CD14-positive monocyte (primary cell): ENCODE measurements around the gene ZNF415. TPM values are rescaled to one million over a fixed set of nuclear protein-coding genes. Genes with fewer than 3 reads are reported as not detected.

ENCODE experiments used
- DNase-seq, 3 donors: peaks; one replicate each; pipeline ENCODE4 v3.0.0-alpha.2; 2011 to 2022
- H2AFZ ChIP-seq: 2 replicates; pipeline ENCODE4 v1.6.0; 2012; ENCODE audit warnings: mild to moderate bottlenecking, low read depth, low read length, inconsistent platforms; ENCODE audit not compliant: insufficient read depth, poor library complexity, severe bottlenecking
- H3K27ac ChIP-seq, 2 donors: 1 replicate in 1 of 2; 2 replicates in 1 of 2; pipeline ENCODE4 v1.5.1; 2012 to 2013; ENCODE audit warnings: low read length in 2 of 2, control low read depth in 1 of 2, inconsistent platforms in 1 of 2, low read depth in 1 of 2, mild to moderate bottlenecking in 1 of 2
- H3K27me3 ChIP-seq, 2 donors: one replicate each; pipeline versions ENCODE4 v1.6.0 to v1.6.1; 2011 to 2013; ENCODE audit warnings: low read length in 2 of 2; ENCODE audit not compliant: control insufficient read depth in 2 of 2, insufficient read depth in 2 of 2
- H3K36me3 ChIP-seq, 2 donors: replicated peaks in 1 of 2; 1 replicate in 1 of 2; 2 replicates in 1 of 2; pipeline versions ENCODE4 v1.5.1 to v1.6.1; 2012 to 2013; ENCODE audit warnings: low read length in 2 of 2, control low read depth in 1 of 2, inconsistent platforms in 1 of 2, mild to moderate bottlenecking in 1 of 2; ENCODE audit not compliant: insufficient read depth in 2 of 2, control insufficient read depth in 1 of 2
- H3K4me1 ChIP-seq, 2 donors: 1 replicate in 1 of 2; 2 replicates in 1 of 2; pipeline versions ENCODE4 v1.5.1 to v1.6.1; 2012 to 2013; ENCODE audit warnings: low read length in 2 of 2, control low read depth in 1 of 2, inconsistent platforms in 1 of 2, mild to moderate bottlenecking in 1 of 2, moderate library complexity in 1 of 2; ENCODE audit not compliant: insufficient read depth in 2 of 2, control insufficient read depth in 1 of 2
- H3K4me2 ChIP-seq: replicated peaks from 2 replicates; pipeline ENCODE3; 2012; ENCODE audit warnings: low read length, moderate library complexity, mild to moderate bottlenecking; ENCODE audit not compliant: poor library complexity, severe bottlenecking; ENCODE audit errors: extremely low read depth
- H3K4me3 ChIP-seq, 3 experiments: fragments of 200-600 bp in 1 of 3; sonication (generic) in 1 of 3; replicated peaks in 1 of 3; 1 replicate in 2 of 3; 2 replicates in 1 of 3; pipeline ENCODE4 v1.5.1; 2011 to 2013; ENCODE audit warnings: low read length in 3 of 3, mild to moderate bottlenecking in 3 of 3, control low read depth in 2 of 3, low read depth in 2 of 3, inconsistent platforms in 1 of 3, moderate library complexity in 1 of 3
- H3K79me2 ChIP-seq: 2 replicates; pipeline ENCODE4 v1.6.0; 2012; ENCODE audit warnings: mild to moderate bottlenecking, control low read depth, inconsistent platforms, low read length, moderate library complexity; ENCODE audit not compliant: insufficient read depth
- H3K9ac ChIP-seq: 2 replicates; pipeline ENCODE4 v1.6.0; 2017; ENCODE audit warnings: low read length, mild to moderate bottlenecking; ENCODE audit not compliant: insufficient read depth, poor library complexity, severe bottlenecking
- H3K9me3 ChIP-seq, 2 donors: replicated peaks in 1 of 2; 1 replicate in 1 of 2; 2 replicates in 1 of 2; pipeline versions ENCODE4 v1.5.1 to v1.6.1; 2012 to 2013; ENCODE audit warnings: low read length in 2 of 2, control low read depth in 1 of 2; ENCODE audit not compliant: control insufficient read depth in 1 of 2, insufficient read depth in 1 of 2
- H4K20me1 ChIP-seq: 2 replicates; pipeline ENCODE4 v1.6.0; 2012; ENCODE audit warnings: mild to moderate bottlenecking, low read length, control low read depth, moderate library complexity; ENCODE audit not compliant: insufficient read depth
- H3K27ac Mint-ChIP-seq, 7 donors: one replicate each; pipeline ENCODE4 v1.8.0; 2020; ENCODE audit warnings: mild to moderate bottlenecking in 7 of 7, mixed read lengths in 7 of 7, moderate library complexity in 6 of 7, inconsistent platforms in 2 of 7
- H3K27me3 Mint-ChIP-seq, 3 donors: one replicate each; pipeline ENCODE4 v1.8.0; 2021 to 2022; ENCODE audit warnings: low read depth in 3 of 3, mild to moderate bottlenecking in 3 of 3, mixed read lengths in 3 of 3, moderate library complexity in 3 of 3, inconsistent platforms in 1 of 3
- H3K36me3 Mint-ChIP-seq, 2 donors: one replicate each; pipeline ENCODE4 v1.8.0; 2020; ENCODE audit warnings: mixed read lengths in 2 of 2, inconsistent platforms in 1 of 2, mild to moderate bottlenecking in 1 of 2
- H3K4me1 Mint-ChIP-seq: one replicate; pipeline ENCODE4 v1.8.0; 2020; ENCODE audit warnings: mild to moderate bottlenecking, mixed read lengths
- H3K4me3 Mint-ChIP-seq, 2 donors: one replicate each; pipeline ENCODE4 v1.8.0; 2020; ENCODE audit warnings: mild to moderate bottlenecking in 2 of 2, mixed read lengths in 2 of 2, moderate library complexity in 1 of 2
- H3K9me3 Mint-ChIP-seq, 7 donors: one replicate each; pipeline ENCODE4 v1.8.0; 2020 to 2022; ENCODE audit warnings: mixed read lengths in 7 of 7, mild to moderate bottlenecking in 6 of 7, moderate library complexity in 6 of 7, inconsistent platforms in 2 of 7
- WGBS: methylation state at CpG from one replicate; pipeline ENCODE4 v1.1.5; 2013; ENCODE audit warnings: missing lambda C conversion rate; ENCODE audit not compliant: insufficient coverage; 5-methylcytosine and 5-hydroxymethylcytosine counted together
- intact Hi-C, 2 donors: fragments of 100-400 bp; cut with micrococcal nuclease; formaldehyde crosslinking; loops; one replicate each; pipeline versions ENCODE4 v1.15.0 to v1.15.1; 2023
- polyA plus RNA-seq, 3 donors: library from polyadenylated mRNA; depleted of rRNA in 1 of 3; unstranded in 2 of 3; stranded (reverse) in 1 of 3; fragments of 300-500 nt in 2 of 3; fragments of >200 nt in 1 of 3; fragmentation: Illumina TruSeq in 2 of 3; gene quantifications; 1 replicate in 2 of 3; 2 replicates in 1 of 3; pipeline ENCODE4 v1.2.3, GENCODE V29; 2012 to 2021
- TF ChIP-seq, protein P1 (sequence below): fragments of 200-600 bp; IDR thresholded peaks from one replicate; pipeline ENCODE4 v1.8.0; 2022; ENCODE audit warnings: antibody characterized with exemption, mild to moderate bottlenecking

Gene ZNF415
- polyA plus RNA-seq, 3 donors, result 0.11 to 0.17 TPM; not detected in 1

DNA sequence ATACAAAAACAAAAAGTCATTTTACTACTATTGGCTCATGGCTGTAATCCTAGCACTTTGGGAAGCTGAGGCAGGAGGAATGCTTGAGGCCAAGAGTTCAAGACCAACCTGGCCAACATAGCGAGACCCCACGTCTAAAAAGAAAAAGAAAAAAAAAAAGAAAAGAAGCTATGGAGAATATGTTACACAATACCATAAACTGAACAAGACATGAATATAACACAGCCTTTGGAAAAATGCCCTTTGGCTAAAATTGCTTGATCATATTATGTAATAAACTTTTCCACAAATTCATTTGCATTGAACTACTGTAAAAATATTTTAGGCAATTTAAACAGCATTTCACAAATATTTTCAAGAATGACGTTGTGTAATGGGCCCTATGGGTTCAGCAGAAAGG lies 3.7 kb upstream of the ZNF415 start:
- Mint-ChIP-seq H3K4me1 (peaks cover 17% of the 10 kb centered on the region), H3K27me3 (peaks cover 14 to 24% (median 19%) of the 10 kb centered on the region in 3 donors), H3K9me3 (peaks cover 40 to 94% (median 84%) of the 10 kb centered on the region in 7 donors), H3K36me3 (peaks cover 0 to 7% of the 10 kb centered on the region in 2 donors), H3K27ac (no peak overlapping the region), H3K4me3 (no peak overlapping the region)
- DNase-seq, result no peak
- Histone ChIP-seq H3K9me3 (peaks cover 57 to 84% of the 10 kb centered on the region in 2 donors), H2AFZ (no peak overlapping the region), H3K4me1 (peaks cover 11 to 12% of the 10 kb centered on the region in 2 donors), H3K27me3 (peaks cover 0 to 20% of the 10 kb centered on the region in 2 donors), H3K79me2 (no peaks in the 10 kb centered on the region), H3K4me3 (no peak overlapping the region), H3K27ac (no peak overlapping the region), H4K20me1 (no peaks in the 10 kb centered on the region), H3K4me2 (no peak overlapping the region), H3K36me3 (peaks cover 0 to 12% of the 10 kb centered on the region in 2 donors), H3K9ac (no peak overlapping the region)
- TF ChIP-seq, protein P1, sequence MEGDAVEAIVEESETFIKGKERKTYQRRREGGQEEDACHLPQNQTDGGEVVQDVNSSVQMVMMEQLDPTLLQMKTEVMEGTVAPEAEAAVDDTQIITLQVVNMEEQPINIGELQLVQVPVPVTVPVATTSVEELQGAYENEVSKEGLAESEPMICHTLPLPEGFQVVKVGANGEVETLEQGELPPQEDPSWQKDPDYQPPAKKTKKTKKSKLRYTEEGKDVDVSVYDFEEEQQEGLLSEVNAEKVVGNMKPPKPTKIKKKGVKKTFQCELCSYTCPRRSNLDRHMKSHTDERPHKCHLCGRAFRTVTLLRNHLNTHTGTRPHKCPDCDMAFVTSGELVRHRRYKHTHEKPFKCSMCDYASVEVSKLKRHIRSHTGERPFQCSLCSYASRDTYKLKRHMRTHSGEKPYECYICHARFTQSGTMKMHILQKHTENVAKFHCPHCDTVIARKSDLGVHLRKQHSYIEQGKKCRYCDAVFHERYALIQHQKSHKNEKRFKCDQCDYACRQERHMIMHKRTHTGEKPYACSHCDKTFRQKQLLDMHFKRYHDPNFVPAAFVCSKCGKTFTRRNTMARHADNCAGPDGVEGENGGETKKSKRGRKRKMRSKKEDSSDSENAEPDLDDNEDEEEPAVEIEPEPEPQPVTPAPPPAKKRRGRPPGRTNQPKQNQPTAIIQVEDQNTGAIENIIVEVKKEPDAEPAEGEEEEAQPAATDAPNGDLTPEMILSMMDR, result no peak
- no CpG with 5 or more reads among the region's 3 CpGs for WGBS
- intact Hi-C loops, result no loop called here

DNA sequence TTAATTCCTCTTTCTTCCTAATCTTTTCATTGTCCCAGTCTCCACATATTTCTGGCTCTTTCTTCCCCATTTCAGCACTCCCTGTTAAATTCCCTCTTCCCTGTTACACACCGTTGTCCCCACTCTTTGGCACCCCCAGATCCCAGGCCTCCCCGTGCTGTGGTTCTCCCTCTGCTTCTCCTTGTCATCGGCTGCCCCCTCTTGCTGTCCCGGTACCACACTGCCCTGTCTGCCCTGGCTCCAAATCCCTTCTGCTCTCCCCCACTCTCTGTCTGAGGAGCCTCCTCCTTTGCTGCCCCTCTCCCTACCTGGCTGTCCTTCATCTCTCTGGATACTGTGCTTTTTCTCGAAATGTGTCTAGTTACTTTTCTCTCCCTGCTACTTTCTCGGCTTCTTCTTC lies 983 bp downstream of the ZNF415 start:
- Histone ChIP-seq H3K4me2 (peak overlapping the region; percentile 63), H3K9me3 (peaks cover 46 to 47% of the 10 kb centered on the region in 2 donors), H2AFZ (peak overlapping the region; percentile 72), H3K27ac (no peak overlapping the region), H3K4me3 (peak overlapping the region in 1 of 3 experiments; percentile 69), H4K20me1 (no peaks in the 10 kb centered on the region), H3K4me1 (peaks cover 11 to 12% of the 10 kb centered on the region in 2 donors), H3K36me3 (no peaks in the 10 kb centered on the region), H3K79me2 (no peaks in the 10 kb centered on the region), H3K27me3 (peaks cover 0 to 21% of the 10 kb centered on the region in 2 donors), H3K9ac (no peak overlapping the region)
- Mint-ChIP-seq H3K4me3 (peak overlapping the region; percentile 74 to 92), H3K27ac (no peak overlapping the region), H3K36me3 (peaks cover 0 to 7% of the 10 kb centered on the region in 2 donors), H3K4me1 (peaks cover 18% of the 10 kb centered on the region), H3K9me3 (peaks cover 35 to 85% (median 76%) of the 10 kb centered on the region in 7 donors), H3K27me3 (peaks cover 17 to 31% (median 27%) of the 10 kb centered on the region in 3 donors)
- WGBS, result 57% methylated on average over 6 of the region's 6 CpGs
- no peak for DNase-seq
- intact Hi-C loops, result no loop called here
- TF ChIP-seq, protein P1, result no peak
